ENCODE measurements around the gene CCK.

DNA sequence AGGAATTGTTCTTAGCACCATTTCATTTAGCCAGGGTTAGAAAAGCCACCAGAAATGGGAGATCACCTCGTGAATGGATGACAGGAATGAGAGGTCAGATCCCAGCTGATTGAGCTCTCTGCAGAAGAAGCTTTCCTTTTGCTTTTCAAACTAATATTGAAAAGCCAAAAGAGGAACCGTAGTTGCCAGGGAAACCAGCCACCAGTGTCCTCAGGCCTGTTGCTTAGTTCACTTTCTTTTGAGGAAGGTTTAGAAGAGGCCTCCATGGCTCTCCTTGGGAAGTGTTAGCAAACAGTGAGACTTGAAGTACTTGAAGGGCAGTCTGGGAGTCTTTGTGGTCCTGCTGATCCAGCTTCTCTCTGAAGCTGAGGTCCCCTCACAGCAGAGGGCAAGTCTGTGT lies 7.4 kb upstream of the CCK start:
- TF ChIP-seq, protein P1, sequence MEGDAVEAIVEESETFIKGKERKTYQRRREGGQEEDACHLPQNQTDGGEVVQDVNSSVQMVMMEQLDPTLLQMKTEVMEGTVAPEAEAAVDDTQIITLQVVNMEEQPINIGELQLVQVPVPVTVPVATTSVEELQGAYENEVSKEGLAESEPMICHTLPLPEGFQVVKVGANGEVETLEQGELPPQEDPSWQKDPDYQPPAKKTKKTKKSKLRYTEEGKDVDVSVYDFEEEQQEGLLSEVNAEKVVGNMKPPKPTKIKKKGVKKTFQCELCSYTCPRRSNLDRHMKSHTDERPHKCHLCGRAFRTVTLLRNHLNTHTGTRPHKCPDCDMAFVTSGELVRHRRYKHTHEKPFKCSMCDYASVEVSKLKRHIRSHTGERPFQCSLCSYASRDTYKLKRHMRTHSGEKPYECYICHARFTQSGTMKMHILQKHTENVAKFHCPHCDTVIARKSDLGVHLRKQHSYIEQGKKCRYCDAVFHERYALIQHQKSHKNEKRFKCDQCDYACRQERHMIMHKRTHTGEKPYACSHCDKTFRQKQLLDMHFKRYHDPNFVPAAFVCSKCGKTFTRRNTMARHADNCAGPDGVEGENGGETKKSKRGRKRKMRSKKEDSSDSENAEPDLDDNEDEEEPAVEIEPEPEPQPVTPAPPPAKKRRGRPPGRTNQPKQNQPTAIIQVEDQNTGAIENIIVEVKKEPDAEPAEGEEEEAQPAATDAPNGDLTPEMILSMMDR (IDR thresholded peaks at IDR 0.05; ENCODE audit: poor library complexity), result no peak
- TF ChIP-seq EZH2 (IDR thresholded peaks at IDR 0.05; ENCODE audit: borderline replicate concordance), result no peak
